SK-N-MC (cell line): ENCODE measurements around the gene MSX1.

Experiments
- EZH2 ChIP-seq: fragments of 200-600 bp; sonication (generic); IDR thresholded peaks from one replicate; pipeline ENCODE4 v1.6.1; 2017; ENCODE audit warnings: antibody characterized with exemption
- FOXP2 ChIP-seq: optimal IDR thresholded peaks from 2 replicates; pipeline ENCODE3; 2011; ENCODE audit warnings: mild to moderate bottlenecking, moderate library complexity; ENCODE audit not compliant: insufficient read depth; ENCODE audit errors: extremely low read length, control extremely low read depth
- POLR2AphosphoS5 ChIP-seq: IDR thresholded peaks from 2 replicates; pipeline ENCODE4 v1.6.1; 2012; ENCODE audit warnings: mild to moderate bottlenecking, low read depth, low read length, borderline replicate concordance

DNA sequence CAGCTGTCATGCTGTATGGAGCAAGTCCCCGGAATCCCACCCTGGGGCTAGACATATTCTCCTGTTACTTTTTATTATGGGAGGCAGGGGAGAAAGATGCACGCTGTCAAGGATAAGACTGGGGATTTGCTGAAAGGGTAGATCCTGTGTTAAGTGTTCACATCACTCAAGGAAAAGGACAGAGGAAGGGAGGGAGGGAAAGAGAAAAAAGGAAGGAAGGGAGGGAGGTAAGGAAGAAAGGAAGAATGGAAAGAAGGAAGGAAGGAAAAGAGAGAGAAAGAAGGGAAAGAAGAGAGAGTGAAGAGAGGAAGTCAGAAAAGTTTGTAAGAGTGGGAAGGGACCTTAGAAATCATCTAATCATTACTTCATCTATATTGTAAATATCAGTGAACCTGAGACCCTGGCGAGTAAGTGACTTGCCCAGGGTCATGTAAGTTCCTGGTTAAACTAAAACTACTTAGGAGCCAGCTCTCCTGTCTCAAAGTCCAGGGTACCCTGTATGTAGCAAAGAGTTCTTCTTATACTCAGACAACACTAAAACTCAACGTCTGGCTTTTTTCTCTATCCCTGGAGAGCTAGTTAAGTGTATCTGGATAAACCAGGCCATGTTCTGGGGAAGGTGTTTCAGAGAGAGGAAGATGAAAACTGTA lies 47.2 kb upstream of the MSX1 start:
- TF ChIP-seq EZH2 (no peak), POLR2AphosphoS5 (no peak), FOXP2 (no peak)
